Esophagus squamous epithelium (tissue), 4 donors: ENCODE results near the gene OR52E1.

Source experiments
- POLR2A ChIP-seq, 4 donors: fragments of 450-650 bp; IDR thresholded peaks; one replicate each; pipeline ENCODE4 v1.6.1; 2017; ENCODE audit warnings: antibody characterized with exemption in 4 of 4, mild to moderate bottlenecking in 4 of 4, moderate library complexity in 3 of 4
- TF ChIP-seq, protein P1 (sequence below), 6 experiments: fragments of 450-650 bp in 4 of 6; fragments of 200-600 bp in 2 of 6; sonication (generic) in 2 of 6; IDR thresholded peaks; one replicate each; pipeline ENCODE4 v1.5.1; 2016 to 2019; ENCODE audit warnings: antibody characterized with exemption in 6 of 6, mild to moderate bottlenecking in 4 of 6, moderate library complexity in 4 of 6

DNA sequence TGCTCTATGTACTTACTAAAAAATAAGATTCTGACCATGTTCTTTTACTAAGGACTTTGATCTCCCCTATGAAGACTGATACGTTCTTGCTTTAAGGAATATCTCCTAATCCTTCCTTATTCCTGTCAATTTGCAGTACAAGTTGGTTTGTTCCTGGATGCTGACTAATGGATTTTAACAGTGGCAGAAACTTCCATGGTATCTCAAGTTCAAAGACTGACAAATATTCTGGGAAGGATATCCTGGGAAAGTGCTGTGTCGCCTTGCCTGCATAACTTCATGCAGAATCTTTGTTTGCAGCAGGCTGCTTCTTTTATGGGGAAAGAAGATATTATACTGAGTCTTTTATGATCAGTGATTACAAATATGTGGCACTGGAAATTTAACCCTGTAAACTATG, 31.4 kb upstream of the OR52E1 start:
- TF ChIP-seq, protein P1, sequence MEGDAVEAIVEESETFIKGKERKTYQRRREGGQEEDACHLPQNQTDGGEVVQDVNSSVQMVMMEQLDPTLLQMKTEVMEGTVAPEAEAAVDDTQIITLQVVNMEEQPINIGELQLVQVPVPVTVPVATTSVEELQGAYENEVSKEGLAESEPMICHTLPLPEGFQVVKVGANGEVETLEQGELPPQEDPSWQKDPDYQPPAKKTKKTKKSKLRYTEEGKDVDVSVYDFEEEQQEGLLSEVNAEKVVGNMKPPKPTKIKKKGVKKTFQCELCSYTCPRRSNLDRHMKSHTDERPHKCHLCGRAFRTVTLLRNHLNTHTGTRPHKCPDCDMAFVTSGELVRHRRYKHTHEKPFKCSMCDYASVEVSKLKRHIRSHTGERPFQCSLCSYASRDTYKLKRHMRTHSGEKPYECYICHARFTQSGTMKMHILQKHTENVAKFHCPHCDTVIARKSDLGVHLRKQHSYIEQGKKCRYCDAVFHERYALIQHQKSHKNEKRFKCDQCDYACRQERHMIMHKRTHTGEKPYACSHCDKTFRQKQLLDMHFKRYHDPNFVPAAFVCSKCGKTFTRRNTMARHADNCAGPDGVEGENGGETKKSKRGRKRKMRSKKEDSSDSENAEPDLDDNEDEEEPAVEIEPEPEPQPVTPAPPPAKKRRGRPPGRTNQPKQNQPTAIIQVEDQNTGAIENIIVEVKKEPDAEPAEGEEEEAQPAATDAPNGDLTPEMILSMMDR (IDR thresholded peaks at IDR 0.05), result no peak
- no peak for TF ChIP-seq POLR2A (IDR thresholded peaks at IDR 0.05)
